ENCODE results near the gene MPRIP.

The MPRIP gene

GRCh38 chr17:17232303-17232621 is 190.0 kb downstream of the MPRIP start:
- DNase-seq (ENCODE audit: low read depth in 1 of 2, low spot score in 1 of 2), result no peak
- in situ Hi-C loops (cut with HindIII; ENCODE audit: low pct_unique_long_range_greater_than_20kb, low sequenced_read_pairs), result no loop called here
- no peak for TF ChIP-seq JUND (IDR thresholded peaks at IDR 0.05; ENCODE audit: low read depth)

GRCh38 chr17:17235212-17236174 is 193.2 kb downstream of the MPRIP start:
- DNase-seq (ENCODE audit: low read depth in 1 of 2, low spot score in 1 of 2), result no peak
- in situ Hi-C loops (cut with HindIII; ENCODE audit: low pct_unique_long_range_greater_than_20kb, low sequenced_read_pairs), result no loop called here
- TF ChIP-seq JUND (IDR thresholded peaks at IDR 0.05; ENCODE audit: low read depth), result no peak

GRCh38 chr17:17236295-17237025 is 194.2 kb downstream of the MPRIP start:
- in situ Hi-C loops (cut with HindIII; ENCODE audit: low pct_unique_long_range_greater_than_20kb, low sequenced_read_pairs), result no loop called here
- TF ChIP-seq JUND (IDR thresholded peaks at IDR 0.05; ENCODE audit: low read depth), result no peak
- peak in 1 of 2 experiments; percentile 44 for DNase-seq (ENCODE audit: low read depth in 1 of 2, low spot score in 1 of 2)

- peak; percentile 41; the same call in 1 of the 2 replicates for TF ChIP-seq JUND (IDR thresholded peaks at IDR 0.05; ENCODE audit: low read depth)
- peak; percentile 60 to 89 for DNase-seq (ENCODE audit: low read depth in 1 of 2, low spot score in 1 of 2)
- in situ Hi-C loops (cut with HindIII; ENCODE audit: low pct_unique_long_range_greater_than_20kb, low sequenced_read_pairs), result no loop called here
Measured at GRCh38 chr17:17237026-17237799, 195.0 kb downstream of the MPRIP start, which contains the start of gene FLCN. Gene FLCN, minus strand, starts transcription at chr17:17237168. Its CDS starts 9,031 bp downstream, at chr17:17228137.

GRCh38 chr17:17239832-17240231 is 197.6 kb downstream of the MPRIP start:
- in situ Hi-C loops (cut with HindIII; ENCODE audit: low pct_unique_long_range_greater_than_20kb, low sequenced_read_pairs), result no loop called here
- no peak for TF ChIP-seq JUND (IDR thresholded peaks at IDR 0.05; ENCODE audit: low read depth)
- DNase-seq (ENCODE audit: low read depth in 1 of 2, low spot score in 1 of 2), result no peak

GRCh38 chr17:17241656-17242055 is 199.4 kb downstream of the MPRIP start:
- DNase-seq (ENCODE audit: low read depth in 1 of 2, low spot score in 1 of 2), result no peak
- in situ Hi-C loops (cut with HindIII; ENCODE audit: low pct_unique_long_range_greater_than_20kb, low sequenced_read_pairs), result no loop called here
- TF ChIP-seq JUND (IDR thresholded peaks at IDR 0.05; ENCODE audit: low read depth), result no peak

GRCh38 chr17:17242246-17242645 is 200.0 kb downstream of the MPRIP start:
- TF ChIP-seq JUND (IDR thresholded peaks at IDR 0.05; ENCODE audit: low read depth), result no peak
- no peak for DNase-seq (ENCODE audit: low read depth in 1 of 2, low spot score in 1 of 2)
- in situ Hi-C loops (cut with HindIII; ENCODE audit: low pct_unique_long_range_greater_than_20kb, low sequenced_read_pairs), result no loop called here
